ENCODE measurements around the gene RIN2.

- TF ChIP-seq CTCF (IDR thresholded peaks at IDR 0.05; ENCODE audit: insufficient read depth, low read length, poor library complexity, severe bottlenecking) (no peak), EZH2phosphoT487 (conservative IDR thresholded peaks at IDR 0.05; ENCODE audit: low read length) (no peak)
Observed at GRCh38 chr20:19786311-19786710, 28.3 kb downstream of the RIN2 start.
